Adrenal gland (tissue), 12 donors: Measurements from ENCODE around the gene MPIG6B. TPM values are rescaled to one million over a fixed set of nuclear protein-coding genes. Genes with fewer than 3 reads are reported as not detected.

ENCODE experiments used
- DNase-seq, 7 donors: peaks; one replicate each; pipeline ENCODE4 v3.0.0-alpha.2; 2019 to 2020
- H3K27ac ChIP-seq, 5 donors: fragments of 200-600 bp; sonication (generic) in 4 of 5; 1 replicate in 3 of 5; 2 replicates in 2 of 5; pipeline versions ENCODE4 v1.5.1 to v1.8.0; 2016 to 2020; ENCODE audit warnings: mild to moderate bottlenecking in 1 of 5
- H3K27me3 ChIP-seq: fragments of 200-600 bp; 2 replicates; pipeline ENCODE4 v1.8.0; 2021
- H3K36me3 ChIP-seq, 2 donors: fragments of 200-600 bp; replicated peaks in 1 of 2; 1 replicate in 1 of 2; 2 replicates in 1 of 2; pipeline versions ENCODE4 v1.5.1 to v1.8.0; 2018 to 2022
- H3K4me1 ChIP-seq, 2 donors: fragments of 200-600 bp; replicated peaks in 1 of 2; 1 replicate in 1 of 2; 2 replicates in 1 of 2; pipeline versions ENCODE4 v1.5.1 to v1.8.0; 2018 to 2021
- H3K4me3 ChIP-seq, 4 donors: fragments of 200-600 bp; sonication (generic) in 3 of 4; one replicate each; pipeline ENCODE4 v1.5.1; 2016 to 2018
- H3K9me3 ChIP-seq, 3 donors: fragments of 200-600 bp; sonication (generic) in 1 of 3; replicated peaks in 1 of 3; 1 replicate in 2 of 3; 2 replicates in 1 of 3; pipeline versions ENCODE4 v1.5.1 to v1.8.0; 2016 to 2021
- POLR2A ChIP-seq, 2 donors: fragments of 450-650 bp; IDR thresholded peaks; one replicate each; pipeline ENCODE4 v1.6.1; 2017; ENCODE audit warnings: antibody characterized with exemption in 2 of 2, mild to moderate bottlenecking in 2 of 2, moderate library complexity in 1 of 2
- WGBS, 4 donors: extraction: QIAGEN DNeasy Blood & Tissue Kit in 2 of 4; methylation state at CpG; one replicate each; pipeline versions ENCODE4 v1.1.5 to v1.1.7; 2013 to 2017; 5-methylcytosine and 5-hydroxymethylcytosine counted together
- intact Hi-C, 2 donors: fragments of 100-400 bp; cut with DNase I; formaldehyde crosslinking; loops; one replicate each; pipeline versions ENCODE4 v1.14.1 to v1.15.0; 2022 to 2023
- polyA plus RNA-seq, 3 donors: library from polyadenylated mRNA; stranded (reverse); fragments of 200-250 nt in 2 of 3; fragments of 350-450 nt in 1 of 3; fragmentation: Illumina TruSeq in 1 of 3; extraction: RNeasy Lipid Tissue Mini Kit (QIAGEN cat#74804) in 1 of 3; gene quantifications; one replicate each; pipeline ENCODE4 v1.2.3, GENCODE V29; 2013 to 2014
- total RNA-seq, 9 donors: library from RNA; depleted of rRNA in 4 of 9; stranded (reverse); fragments of >200 nt in 4 of 9; fragments of 120-200 nt in 1 of 9; fragmentation: NEBNext Ultra II Directional in 1 of 9; extraction: Animal tissue kit (Norgen Biotek cat#: 25700) in 1 of 9; gene quantifications; one replicate each; pipeline versions ENCODE4 v1.1.0 to v1.2.4, GENCODE V29; 2013 to 2023
- TF ChIP-seq, protein P1 (sequence below), 6 experiments: fragments of 450-650 bp in 4 of 6; fragments of 200-600 bp in 2 of 6; sonication (generic) in 1 of 6; IDR thresholded peaks; 1 replicate in 5 of 6; 2 replicates in 1 of 6; pipeline versions ENCODE4 v1.5.1 to v1.8.0; 2016 to 2021; ENCODE audit warnings: antibody characterized with exemption in 6 of 6, mild to moderate bottlenecking in 2 of 6, moderate library complexity in 1 of 6
- donor health status: healthy with polysubstance abuse.
- donor health status: Bipolar disorder and iron deficiency.
- donor health status: DM: yes; HTN: yes; CAD: no.
- donor health status: DM: no; HTN: no; CAD: no.
- donor health status: DM: no; HTN: no; CAD: no.
- donor health status: DM: yes; HTN: yes; CAD: no.

MPIG6B gene
- total and polyA plus RNA-seq, 12 donors = 0.07 to 0.65 (median 0.15) TPM; not detected in 8

- 39 to 57% (median 54%) methylated on average over 5 to 8 of the region's 8 CpGs for WGBS, 4 donors
- H3K27me3 ChIP-seq = no peaks in the 10 kb centered on the region
- no peaks in the 10 kb centered on the region for H3K4me1 ChIP-seq
Measured at GRCh38 chr6:31711233-31711632, 11.9 kb upstream of the MPIG6B start.

DNA sequence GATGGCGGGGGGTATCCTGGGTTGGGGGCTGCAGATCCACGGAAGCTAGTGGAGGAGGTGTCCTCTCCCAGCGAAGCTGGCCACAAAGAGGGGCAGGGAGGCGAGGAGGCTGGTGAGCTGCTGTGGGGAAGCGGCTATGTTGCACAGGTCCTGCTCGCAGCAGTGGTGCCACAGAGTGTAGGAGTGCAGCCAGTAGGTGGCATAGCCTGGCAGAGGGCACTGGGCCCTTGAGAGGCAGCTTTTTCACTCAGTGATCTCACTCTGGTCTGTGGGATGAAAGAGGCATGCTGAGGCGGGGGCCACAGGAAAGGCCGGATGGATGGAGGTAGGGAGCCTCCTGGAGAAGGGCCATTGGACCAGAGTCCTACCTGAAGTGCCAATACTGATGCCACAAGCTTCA is 10.9 kb upstream of the MPIG6B start:
- no peak overlapping the region for H3K4me3 ChIP-seq
- intact Hi-C loops = no loop called here
- no peaks in the 10 kb centered on the region for H3K9me3 ChIP-seq
- H3K27ac ChIP-seq = no peak overlapping the region
- no peak for TF ChIP-seq POLR2A (IDR thresholded peaks at IDR 0.05)
- TF ChIP-seq, protein P1, sequence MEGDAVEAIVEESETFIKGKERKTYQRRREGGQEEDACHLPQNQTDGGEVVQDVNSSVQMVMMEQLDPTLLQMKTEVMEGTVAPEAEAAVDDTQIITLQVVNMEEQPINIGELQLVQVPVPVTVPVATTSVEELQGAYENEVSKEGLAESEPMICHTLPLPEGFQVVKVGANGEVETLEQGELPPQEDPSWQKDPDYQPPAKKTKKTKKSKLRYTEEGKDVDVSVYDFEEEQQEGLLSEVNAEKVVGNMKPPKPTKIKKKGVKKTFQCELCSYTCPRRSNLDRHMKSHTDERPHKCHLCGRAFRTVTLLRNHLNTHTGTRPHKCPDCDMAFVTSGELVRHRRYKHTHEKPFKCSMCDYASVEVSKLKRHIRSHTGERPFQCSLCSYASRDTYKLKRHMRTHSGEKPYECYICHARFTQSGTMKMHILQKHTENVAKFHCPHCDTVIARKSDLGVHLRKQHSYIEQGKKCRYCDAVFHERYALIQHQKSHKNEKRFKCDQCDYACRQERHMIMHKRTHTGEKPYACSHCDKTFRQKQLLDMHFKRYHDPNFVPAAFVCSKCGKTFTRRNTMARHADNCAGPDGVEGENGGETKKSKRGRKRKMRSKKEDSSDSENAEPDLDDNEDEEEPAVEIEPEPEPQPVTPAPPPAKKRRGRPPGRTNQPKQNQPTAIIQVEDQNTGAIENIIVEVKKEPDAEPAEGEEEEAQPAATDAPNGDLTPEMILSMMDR (IDR thresholded peaks at IDR 0.05) = no peak
- no peak for DNase-seq
- WGBS, 4 donors = 72 to 85% (median 80%) methylated on average over 6 to 8 of the region's 8 CpGs
- no peaks in the 10 kb centered on the region for H3K36me3 ChIP-seq
- H3K4me1 ChIP-seq = no peaks in the 10 kb centered on the region
- no peaks in the 10 kb centered on the region for H3K27me3 ChIP-seq

More at GRCh38 chr6:31711233-31711632, 11.9 kb upstream of the MPIG6B start:
- H3K36me3 ChIP-seq = no peaks in the 10 kb centered on the region
- intact Hi-C loops = no loop called here
- H3K4me3 ChIP-seq = no peak overlapping the region
- H3K27ac ChIP-seq = no peak overlapping the region
- TF ChIP-seq, protein P1 (IDR thresholded peaks at IDR 0.05) = no peak
- TF ChIP-seq POLR2A (IDR thresholded peaks at IDR 0.05) = no peak
- no peaks in the 10 kb centered on the region for H3K9me3 ChIP-seq
- DNase-seq = no peak

GRCh38 chr6:31713465-31713864 is 9.7 kb upstream of the MPIG6B start:
- Histone ChIP-seq H3K4me3 (no peak overlapping the region), H3K36me3 (no peaks in the 10 kb centered on the region), H3K27ac (no peak overlapping the region), H3K4me1 (no peaks in the 10 kb centered on the region), H3K27me3 (no peaks in the 10 kb centered on the region), H3K9me3 (no peaks in the 10 kb centered on the region)
- WGBS, 4 donors = 57 to 87% (median 79%) methylated on average over 4 of the region's 4 CpGs
- DNase-seq = no peak
- no peak for TF ChIP-seq POLR2A (IDR thresholded peaks at IDR 0.05)
- TF ChIP-seq, protein P1 (IDR thresholded peaks at IDR 0.05) = no peak
- intact Hi-C loops = no loop called here

DNA sequence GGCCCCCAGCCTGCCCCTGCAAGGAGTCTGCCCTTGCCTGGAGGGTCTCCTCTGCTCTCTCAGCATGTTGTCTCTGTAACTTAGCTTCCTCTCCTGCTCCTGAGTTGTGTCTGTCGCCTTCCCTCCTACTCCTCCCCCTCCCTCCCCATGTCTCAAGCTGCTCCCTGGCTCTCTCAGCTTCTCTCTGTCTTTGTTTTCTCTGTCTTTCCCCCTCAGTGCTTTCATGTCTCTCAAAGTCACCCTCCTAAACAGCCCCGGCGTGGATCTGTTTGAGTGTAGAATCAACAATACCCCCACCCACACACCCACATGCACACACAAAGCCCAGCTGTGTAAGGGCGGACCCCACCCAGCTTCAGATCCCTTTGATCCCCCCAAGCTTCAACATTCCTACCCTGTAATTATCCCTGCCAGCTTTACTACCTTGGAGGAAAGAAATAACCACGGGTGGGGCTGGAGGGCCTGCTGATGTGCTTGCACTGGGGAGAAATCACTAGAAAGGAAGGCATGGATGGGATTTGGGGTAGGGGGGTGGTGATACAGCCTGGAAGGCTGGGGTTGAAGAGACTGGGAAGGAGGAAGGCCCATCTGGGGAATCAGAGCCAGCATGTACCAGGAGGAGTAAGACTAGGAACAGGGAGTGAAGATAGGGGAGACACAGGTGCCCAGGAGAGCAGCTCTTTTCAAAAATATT is 9.0 kb upstream of the MPIG6B start:
- no peak for DNase-seq
- 55 to 66% (median 58%) methylated on average over 5 of the region's 5 CpGs for WGBS, 4 donors
- TF ChIP-seq, protein P1 (IDR thresholded peaks at IDR 0.05) = no peak
- TF ChIP-seq POLR2A (IDR thresholded peaks at IDR 0.05) = no peak
- no peaks in the 10 kb centered on the region for H3K4me1 ChIP-seq
- no peaks in the 10 kb centered on the region for H3K27me3 ChIP-seq
- no peaks in the 10 kb centered on the region for H3K9me3 ChIP-seq
- no peak overlapping the region for H3K27ac ChIP-seq
- no peaks in the 10 kb centered on the region for H3K36me3 ChIP-seq
- intact Hi-C loops = no loop called here
- no peak overlapping the region for H3K4me3 ChIP-seq
